Head of caudate nucleus (tissue), 42 donors: Measurements from ENCODE around the gene ZNF688.
"Not testable (repeated sequence)": the region's sequence is repeated elsewhere in the genome, so short reads cannot be mapped to it uniquely, and the experiment has no call there.

ENCODE experiments used
- DNase-seq, 42 donors: peaks; one replicate each; pipeline versions ENCODE4 v3.0.0 to v3.0.0-alpha.2; 2020 to 2021; ENCODE audit warnings: mixed read lengths in 7 of 42
- intact Hi-C: fragments of 100-400 bp; cut with DNase I; formaldehyde crosslinking; loops from one replicate; pipeline ENCODE4 v1.15.0; 2022

Gene ZNF688

GRCh38 chr16:30539986-30540526, 31.5 kb downstream of the ZNF688 start:
- intact Hi-C loops: loop anchor here (5.0 to 10.0 kb wide), 2 partner anchors 32 to 115 kb away; partner anchors contain the start of genes FBRS, PRR14 and ZNF688

GRCh38 chr16:30539000-30539964, 32.2 kb downstream of the ZNF688 start:
- intact Hi-C loops: loop anchor here (5.0 to 10.0 kb wide), 2 partner anchors 33 to 116 kb away; partner anchors contain the start of genes FBRS, PRR14 and ZNF688
- DNase-seq: no peak

More at GRCh38 chr16:30539986-30540526, 31.5 kb downstream of the ZNF688 start:
- not testable (repeated sequence) for DNase-seq

GRCh38 chr16:30536391-30537024, 35.0 kb downstream of the ZNF688 start:
- intact Hi-C loops: loop anchor here (5.0 to 10.0 kb wide), 2 partner anchors 36 to 118 kb away; partner anchors contain the start of genes FBRS, PRR14 and ZNF688

DNA sequence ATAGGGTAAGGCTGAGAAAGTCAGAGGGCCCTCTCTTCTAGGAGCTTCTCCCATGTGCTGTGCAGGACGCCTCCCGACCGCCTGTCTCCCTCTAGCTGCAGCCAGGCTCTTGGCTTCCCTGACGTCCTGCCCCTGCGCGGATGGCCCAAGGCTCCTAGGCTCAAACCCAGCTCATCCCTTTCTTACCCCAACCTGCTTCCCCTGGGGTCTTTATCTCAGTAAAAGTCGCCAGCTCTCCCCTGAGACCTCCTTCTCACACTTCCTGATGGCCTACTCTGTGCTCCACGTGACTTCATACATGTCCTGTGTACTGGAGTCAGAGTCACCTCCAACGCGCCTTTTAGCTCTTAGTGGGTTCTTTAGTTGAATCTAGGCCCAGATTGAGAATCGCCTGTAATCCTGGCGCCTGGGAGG, 35.7 kb downstream of the ZNF688 start:
- intact Hi-C loops: loop anchor here (5.0 to 10.0 kb wide), 2 partner anchors 37 to 119 kb away; partner anchors contain the start of genes FBRS, PRR14 and ZNF688

More at GRCh38 chr16:30536391-30537024, 35.0 kb downstream of the ZNF688 start:
- not testable (repeated sequence) for DNase-seq

GRCh38 chr16:30535106-30535776, 36.3 kb downstream of the ZNF688 start:
- no peak for DNase-seq
- intact Hi-C loops: loop anchor here (5.0 to 10.0 kb wide), 2 partner anchors 37 to 120 kb away; partner anchors contain the start of genes FBRS, PRR14 and ZNF688

More for the DNA sequence above, 35.7 kb downstream of the ZNF688 start:
- DNase-seq: peak in 38 of 42 donors; percentile 14 to 72 (median 54)

DNA sequence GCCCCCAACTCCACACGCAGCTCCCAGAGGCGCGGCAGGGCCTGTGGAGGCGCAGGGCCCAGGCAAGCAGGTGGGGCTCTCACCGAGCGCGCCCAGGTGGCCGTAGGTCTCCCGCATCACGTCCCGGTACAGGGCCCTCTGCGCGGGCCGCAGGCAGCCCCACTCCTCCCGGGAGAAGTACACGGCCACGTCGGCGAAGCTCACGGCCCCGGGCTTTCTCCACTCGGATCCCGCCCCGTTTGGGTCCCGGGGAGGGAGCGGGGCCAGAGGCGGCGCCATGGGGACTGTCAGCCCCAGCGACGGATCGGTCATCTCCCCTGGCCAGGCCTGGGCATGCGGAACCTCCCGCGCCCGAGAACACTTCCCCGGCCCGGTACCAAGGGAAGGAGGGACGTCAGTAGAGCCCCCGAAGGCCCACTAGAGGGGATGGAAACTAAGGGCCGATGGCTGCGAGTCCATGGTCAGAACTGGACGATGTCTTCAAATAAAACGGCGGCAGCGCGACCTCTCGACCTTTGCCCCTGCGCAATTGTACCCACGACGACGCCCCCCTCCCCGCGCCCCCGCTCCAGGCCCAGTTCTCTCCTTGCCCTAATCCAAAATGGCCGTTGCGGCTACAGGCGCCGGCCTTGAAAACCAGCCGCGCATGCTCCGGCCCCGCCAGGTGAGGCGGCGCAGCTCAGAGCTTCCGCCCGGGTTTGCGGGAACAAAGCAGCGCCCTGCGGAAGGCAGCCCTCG, 37.0 kb downstream of the ZNF688 start, which contains the start of gene ZNF747:
ZNF747 (minus strand) TSS at position 491 of the 738 bp plus-strand sequence; CDS start at position 312, 179 bp downstream.
- peak; percentile 86 to 98 (median 94) for DNase-seq
- intact Hi-C loops: loop anchor here (1.0 to 10.0 kb wide), 3 partner anchors 24 to 120 kb away; partner anchors contain the start of genes FBRS, PRR14, ZNF688 and ZNF764

GRCh38 chr16:30533748-30534367, 37.7 kb downstream of the ZNF688 start:
- DNase-seq: no peak
- intact Hi-C loops: loop anchor here (1.0 to 10.0 kb wide), 2 partner anchors 24 to 121 kb away; partner anchors contain the start of genes FBRS, PRR14 and ZNF764

- intact Hi-C loops: loop anchor here (10.0 kb wide), 1 partner anchor 122 kb away; the partner anchor contains the start of genes FBRS and PRR14
- DNase-seq: no peak
Observed at GRCh38 chr16:30533146-30533522, 38.4 kb downstream of the ZNF688 start.

DNA sequence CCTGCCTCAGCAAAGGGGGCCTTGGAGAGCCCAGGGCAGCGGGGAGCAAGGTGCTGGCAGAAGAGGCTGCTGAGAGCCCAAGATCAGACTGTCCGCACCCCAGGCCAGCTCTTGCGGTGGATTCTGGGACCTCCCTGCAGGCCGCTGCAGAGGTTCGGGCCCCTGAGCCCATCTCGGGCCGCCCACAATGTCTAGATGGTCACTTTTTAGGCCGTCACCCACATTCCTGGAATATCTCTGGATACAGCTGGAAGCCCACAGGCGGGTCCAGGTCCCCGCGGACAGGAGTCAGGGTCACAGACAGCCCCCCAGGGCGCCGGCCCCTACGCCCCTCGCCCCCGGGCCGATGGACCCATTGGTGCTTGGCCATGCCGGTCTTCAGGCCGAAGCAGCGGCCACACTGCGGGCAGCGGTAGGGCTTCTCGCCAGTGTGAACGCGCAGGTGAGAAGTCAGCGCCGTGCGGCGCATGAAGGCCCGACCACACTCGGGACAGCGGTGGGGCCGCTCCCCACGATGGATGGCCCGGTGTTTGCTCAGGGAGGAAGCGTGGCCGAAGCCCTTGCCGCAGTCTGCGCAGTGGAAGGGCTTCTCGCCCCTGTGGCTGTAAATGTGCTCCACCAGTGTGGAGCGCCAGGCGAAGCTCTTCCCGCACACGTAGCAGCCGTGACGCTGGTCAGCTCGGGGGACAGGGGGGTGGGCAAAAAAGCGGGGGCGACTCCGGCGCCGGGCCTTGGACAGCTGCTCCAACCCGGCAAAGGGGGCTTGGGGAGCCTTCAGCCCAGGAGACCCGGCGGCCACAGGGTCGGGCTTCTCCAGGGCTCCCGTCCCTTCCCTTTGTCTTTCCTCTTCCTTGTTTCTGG, 39.0 kb downstream of the ZNF688 start:
- no peak for DNase-seq
- intact Hi-C loops: loop anchor here (10.0 kb wide), 1 partner anchor 122 kb away; the partner anchor contains the start of genes FBRS and PRR14

GRCh38 chr16:30530163-30531037, 41.1 kb downstream of the ZNF688 start:
- no peak for DNase-seq
- intact Hi-C loops: loop anchor here (10.0 kb wide), 1 partner anchor 124 kb away; the partner anchor contains the start of genes FBRS and PRR14

DNA sequence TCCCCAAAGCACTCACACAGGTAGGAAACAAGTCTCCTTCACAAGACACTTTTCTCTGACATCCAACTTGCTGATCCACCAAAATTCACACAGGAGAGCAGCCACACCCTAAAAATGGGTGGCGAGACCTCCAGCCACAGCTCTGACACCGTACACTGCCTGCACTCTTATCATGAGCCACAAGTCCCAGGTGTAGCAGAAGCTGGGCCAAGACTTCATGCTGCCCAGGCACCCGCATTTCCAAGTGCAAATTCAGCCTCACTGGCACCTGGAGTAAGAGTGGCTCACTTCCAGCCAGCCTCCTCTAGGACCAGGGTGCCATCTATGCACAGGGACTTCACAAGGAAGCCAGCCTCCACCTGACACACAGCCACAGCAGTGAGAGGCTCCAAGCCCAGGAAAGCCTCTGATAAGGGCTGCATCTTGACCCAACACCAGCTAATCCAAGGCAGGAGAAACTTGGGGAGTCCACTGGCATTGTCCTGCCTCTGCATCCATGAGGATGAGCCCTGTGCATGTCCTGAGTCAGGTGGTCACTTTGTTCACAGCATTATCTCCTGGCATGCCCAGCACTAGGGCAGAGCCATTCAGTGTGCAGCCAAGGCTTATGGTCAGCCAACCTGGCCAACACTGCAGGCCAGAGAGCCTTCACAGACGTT, 42.6 kb downstream of the ZNF688 start:
- DNase-seq: no peak
- intact Hi-C loops: loop anchor here (5.0 kb wide), 1 partner anchor 82 kb away; the partner anchor contains the start of gene SEPHS2

DNA sequence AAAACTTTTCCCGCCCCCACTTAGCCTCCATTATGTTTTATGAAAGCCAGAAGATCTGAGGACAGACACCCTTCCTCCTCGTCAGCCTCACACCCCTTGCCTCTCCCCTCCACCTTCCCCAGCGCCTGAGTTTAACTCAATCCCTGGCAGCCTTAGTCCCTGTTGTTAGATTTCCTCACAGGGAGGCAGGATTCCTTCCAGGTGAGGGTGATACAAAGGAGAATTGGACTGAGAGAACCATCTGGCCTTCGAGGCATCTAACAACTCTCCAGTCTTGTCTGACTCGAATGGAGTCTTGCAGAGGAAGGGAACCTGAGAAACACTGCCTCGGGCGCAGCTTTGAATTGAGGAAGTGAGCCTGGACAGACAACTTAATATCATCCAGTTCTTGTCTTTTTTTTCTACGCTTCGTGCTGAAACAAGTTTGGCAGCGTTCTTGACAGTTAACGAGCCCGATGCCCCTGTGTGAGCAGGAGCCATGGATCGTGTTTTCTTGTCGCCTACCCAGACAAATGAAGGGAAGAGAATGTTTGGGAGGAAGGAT, 43.8 kb downstream of the ZNF688 start:
- intact Hi-C loops: loop anchor here (5.0 kb wide), 1 partner anchor 80 kb away; the partner anchor contains the start of gene SEPHS2
- DNase-seq: peak in 5 of 42 donors; percentile 22 to 31 (median 29)

DNA sequence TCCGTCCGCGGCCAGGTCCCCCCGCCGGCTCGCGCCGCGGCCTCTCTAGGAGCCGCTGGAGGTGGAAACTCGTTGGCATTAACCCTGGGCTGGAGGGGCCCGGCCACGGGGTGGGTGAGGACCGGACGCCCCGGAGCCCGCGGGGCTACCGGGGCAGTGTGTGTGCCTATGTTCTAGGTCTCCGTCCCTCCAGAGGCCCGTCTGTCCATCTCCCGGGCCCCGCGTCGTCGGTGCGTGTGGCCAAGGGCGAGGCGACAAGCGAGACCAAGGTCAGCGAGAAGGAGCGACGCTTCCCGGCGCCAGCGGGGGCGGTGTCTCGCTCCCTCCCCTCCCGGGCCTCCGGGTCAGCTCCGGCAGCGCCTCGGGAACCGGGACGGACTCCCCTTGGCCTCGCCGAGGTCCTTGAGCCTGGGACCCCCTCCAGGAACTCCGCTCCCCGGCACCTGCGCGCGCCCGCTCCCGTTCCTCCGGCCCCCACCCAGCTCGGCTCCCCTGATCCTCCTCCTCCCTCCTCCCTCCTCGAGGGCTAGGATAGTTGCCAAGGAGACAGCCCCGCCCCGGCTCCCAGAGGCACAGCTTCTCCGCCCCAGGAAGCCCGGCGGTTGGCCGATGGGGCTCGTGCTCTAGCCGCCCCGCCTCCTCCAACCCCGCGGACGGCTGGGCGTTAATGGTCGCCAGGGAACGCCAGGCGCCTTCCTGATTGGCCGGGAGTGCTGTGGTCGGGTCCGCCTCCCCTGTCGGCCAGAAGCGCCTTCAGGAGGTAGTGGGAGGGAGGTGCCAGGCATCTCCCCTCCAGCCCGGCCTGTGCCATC, 44.5 kb downstream of the ZNF688 start:
- peak; percentile 92 to 99 (median 98) for DNase-seq
- intact Hi-C loops: loop anchor here (5.0 kb wide), 1 partner anchor 80 kb away; the partner anchor contains the start of gene SEPHS2
